Hepatocyte (in vitro differentiated cells): Measurements from ENCODE around the gene TNFSF9. TPM values are rescaled to one million over a fixed set of nuclear protein-coding genes. Genes with fewer than 3 reads are reported as not detected.

Experiments
- DNase-seq: peaks from one replicate; pipeline ENCODE4 v3.0.0-alpha.2; 2016; ENCODE audit warnings: low spot score
- H2AFZ ChIP-seq: fragments of 200-600 bp; sonication (generic); 2 replicates; pipeline ENCODE4 v1.6.0; 2016; ENCODE audit warnings: antibody characterized with exemption, mild to moderate bottlenecking
- H3K27ac ChIP-seq: fragments of 200-600 bp; sonication (generic); 2 replicates; pipeline ENCODE4 v1.5.1; 2016; ENCODE audit warnings: mild to moderate bottlenecking
- H3K27me3 ChIP-seq: fragments of 200-600 bp; sonication (generic); 2 replicates; pipeline ENCODE4 v1.6.1; 2016
- H3K36me3 ChIP-seq: fragments of 200-600 bp; sonication (generic); replicated peaks from 2 replicates; pipeline ENCODE4 v1.5.1; 2016; ENCODE audit warnings: low read depth; ENCODE audit not compliant: insufficient read depth
- H3K4me1 ChIP-seq: fragments of 200-600 bp; sonication (generic); 2 replicates; pipeline ENCODE4 v1.5.1; 2016; ENCODE audit warnings: mild to moderate bottlenecking, moderate library complexity; ENCODE audit not compliant: insufficient read depth
- H3K4me2 ChIP-seq: fragments of 200-600 bp; sonication (generic); 2 replicates; pipeline ENCODE4 v1.6.0; 2016
- H3K4me3 ChIP-seq: fragments of 200-600 bp; sonication (generic); 2 replicates; pipeline ENCODE4 v1.5.1; 2016; ENCODE audit warnings: mild to moderate bottlenecking
- H3K79me2 ChIP-seq: fragments of 200-600 bp; sonication (generic); 2 replicates; pipeline ENCODE4 v1.6.0; 2017; ENCODE audit warnings: mild to moderate bottlenecking
- H3K9me2 ChIP-seq: fragments of 200-600 bp; sonication (generic); replicated peaks from 2 replicates; pipeline ENCODE4 v1.6.0; 2017; ENCODE audit warnings: mild to moderate bottlenecking; ENCODE audit not compliant: insufficient read depth
- H3K9me3 ChIP-seq: fragments of 200-600 bp; sonication (generic); 2 replicates; pipeline ENCODE4 v1.5.1; 2016; ENCODE audit warnings: low read depth, mild to moderate bottlenecking
- H4K20me1 ChIP-seq: fragments of 200-600 bp; sonication (generic); 2 replicates; pipeline ENCODE4 v1.6.0; 2016; ENCODE audit warnings: mild to moderate bottlenecking; ENCODE audit not compliant: insufficient read depth, poor library complexity, severe bottlenecking
- CTCF ChIP-seq: fragments of 200-600 bp; sonication (generic); IDR thresholded peaks from 2 replicates; pipeline ENCODE4 v1.5.1; 2016; ENCODE audit warnings: antibody characterized with exemption, mild to moderate bottlenecking; ENCODE audit not compliant: poor library complexity
- EZH2 ChIP-seq: fragments of 200-600 bp; sonication (generic); IDR thresholded peaks from 2 replicates; pipeline ENCODE4 v1.6.1; 2016; ENCODE audit warnings: antibody characterized with exemption, mild to moderate bottlenecking, borderline replicate concordance
- EZH2phosphoT487 ChIP-seq: fragments of 200-600 bp; sonication (generic); IDR thresholded peaks from one replicate; pipeline ENCODE4 v1.6.1; 2018; ENCODE audit warnings: antibody characterized with exemption, mild to moderate bottlenecking, low read depth, moderate library complexity; ENCODE audit not compliant: unreplicated experiment, severe bottlenecking
- WGBS: methylation state at CpG from one replicate; pipeline ENCODE4 v1.1.6; 2016; ENCODE audit warnings: low lambda C conversion rate; ENCODE audit errors: missing lambda C conversion rate; 5-methylcytosine and 5-hydroxymethylcytosine counted together
- polyA plus RNA-seq: library from polyadenylated mRNA; unstranded; fragments of >200 nt; fragmentation: Nextera tagmentation; extraction: Ambion mirVana; gene quantifications from 2 replicates; pipeline ENCODE4 v1.2.1, GENCODE V29; 2016
- total RNA-seq: library from RNA; depleted of rRNA; stranded (reverse); fragments of >200 nt; gene quantifications from 2 replicates; pipeline ENCODE4 v1.2.3, GENCODE V29; 2014

Gene TNFSF9
- total RNA-seq, result 2.3 and 2.6 TPM in 2 replicates
- polyA plus RNA-seq, result 3.8 and 9.2 TPM in 2 replicates

GRCh38 chr19:6530386-6531162 is at the start of gene TNFSF9:
TSS of gene TNFSF9 (plus strand) at chr19:6531026. CDS start at chr19:6531037, 11 bp downstream.
- H3K9me3 ChIP-seq, result no peaks in the 10 kb centered on the region
- DNase-seq, result peak; percentile 94
- peak within 1 kb of the TSS; percentile 33 for H3K4me3 ChIP-seq
- H3K4me2 ChIP-seq, result peak within 1 kb of the TSS; percentile 92
- TF ChIP-seq CTCF (no peak), EZH2 (no peak), EZH2phosphoT487 (no peak)
- H3K36me3 ChIP-seq, result no peaks in the 10 kb centered on the region
- no peaks in the 10 kb centered on the region for H3K79me2 ChIP-seq
- H2AFZ ChIP-seq, result peak within 1 kb of the TSS; percentile 89
- H3K4me1 ChIP-seq, result peaks cover 6% of the 10 kb centered on the region
- H4K20me1 ChIP-seq, result no peaks in the 10 kb centered on the region
- 2% methylated on average over 12 of the region's 44 CpGs for WGBS
- no peaks in the 10 kb centered on the region for H3K9me2 ChIP-seq
- H3K27me3 ChIP-seq, result peaks cover 28% of the 10 kb centered on the region
- peak within 1 kb of the TSS; percentile 67 for H3K27ac ChIP-seq

- no peaks in the 10 kb centered on the region for H3K36me3 ChIP-seq
Measured at GRCh38 chr19:6481541-6482342, 49.1 kb upstream of the TNFSF9 start, which contains the start of gene DENND1C. TSS of gene DENND1C (minus strand) at chr19:6481787. CDS start at chr19:6481695, 92 bp downstream.

GRCh38 chr19:6482343-6482686 is 48.5 kb upstream of the TNFSF9 start:
- no peak overlapping the region for H3K4me2 ChIP-seq
- no peaks in the 10 kb centered on the region for H3K79me2 ChIP-seq
- H3K4me3 ChIP-seq, result no peak overlapping the region
- no peak for DNase-seq
- H3K9me2 ChIP-seq, result no peaks in the 10 kb centered on the region
- H3K27me3 ChIP-seq, result no peaks in the 10 kb centered on the region
- TF ChIP-seq CTCF (no peak), EZH2phosphoT487 (no peak), EZH2 (no peak)
- no peaks in the 10 kb centered on the region for H3K4me1 ChIP-seq
- no peaks in the 10 kb centered on the region for H3K9me3 ChIP-seq
- WGBS, result 96% methylated on average over 8 of the region's 8 CpGs
- H4K20me1 ChIP-seq, result no peaks in the 10 kb centered on the region
- no peak overlapping the region for H2AFZ ChIP-seq
- no peak overlapping the region for H3K27ac ChIP-seq
- no peaks in the 10 kb centered on the region for H3K36me3 ChIP-seq

More at GRCh38 chr19:6481541-6482342, 49.1 kb upstream of the TNFSF9 start, which contains the start of gene DENND1C:
- Histone ChIP-seq H2AFZ (no peak within 1 kb of the TSS), H3K4me1 (no peaks in the 10 kb centered on the region), H3K79me2 (no peaks in the 10 kb centered on the region), H3K9me2 (no peaks in the 10 kb centered on the region), H3K27me3 (no peaks in the 10 kb centered on the region), H4K20me1 (no peaks in the 10 kb centered on the region), H3K27ac (no peak within 1 kb of the TSS), H3K9me3 (no peaks in the 10 kb centered on the region), H3K4me2 (no peak within 1 kb of the TSS), H3K4me3 (no peak within 1 kb of the TSS)
- TF ChIP-seq CTCF (peak; percentile 42), EZH2 (no peak)
- WGBS, result 62% methylated on average over 24 of the region's 24 CpGs
- DNase-seq, result peak; percentile 45
